ENCODE measurements around the gene C14orf119.

The C14orf119 gene

GRCh38 chr14:23124337-23124954 lies 29.1 kb downstream of the C14orf119 start:
- in situ Hi-C loops (cut with HindIII; ENCODE audit: low sequenced_read_pairs) = no loop called here

DNA sequence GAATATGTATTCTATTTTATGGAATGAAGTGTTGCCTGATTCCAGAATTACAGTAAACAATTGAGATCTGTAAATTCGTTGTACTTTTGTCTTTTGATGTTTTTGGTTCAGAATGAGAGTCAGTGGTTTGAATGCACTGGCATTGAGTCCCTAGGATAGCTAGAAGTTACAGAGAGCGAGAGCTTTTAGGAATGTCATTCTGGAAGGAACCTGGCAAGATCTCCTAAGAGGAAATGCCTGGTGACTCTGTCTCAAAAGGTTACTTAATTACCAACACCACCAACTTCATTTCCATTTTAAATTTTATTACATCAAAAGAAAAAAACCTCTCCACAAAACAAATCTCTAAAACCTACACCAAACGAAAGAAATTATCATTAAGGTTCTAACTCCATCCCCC lies 29.7 kb downstream of the C14orf119 start:
- in situ Hi-C loops (cut with HindIII; ENCODE audit: low sequenced_read_pairs) = no loop called here

GRCh38 chr14:23125933-23126524 lies 30.7 kb downstream of the C14orf119 start:
- in situ Hi-C loops (cut with HindIII; ENCODE audit: low sequenced_read_pairs) = no loop called here

DNA sequence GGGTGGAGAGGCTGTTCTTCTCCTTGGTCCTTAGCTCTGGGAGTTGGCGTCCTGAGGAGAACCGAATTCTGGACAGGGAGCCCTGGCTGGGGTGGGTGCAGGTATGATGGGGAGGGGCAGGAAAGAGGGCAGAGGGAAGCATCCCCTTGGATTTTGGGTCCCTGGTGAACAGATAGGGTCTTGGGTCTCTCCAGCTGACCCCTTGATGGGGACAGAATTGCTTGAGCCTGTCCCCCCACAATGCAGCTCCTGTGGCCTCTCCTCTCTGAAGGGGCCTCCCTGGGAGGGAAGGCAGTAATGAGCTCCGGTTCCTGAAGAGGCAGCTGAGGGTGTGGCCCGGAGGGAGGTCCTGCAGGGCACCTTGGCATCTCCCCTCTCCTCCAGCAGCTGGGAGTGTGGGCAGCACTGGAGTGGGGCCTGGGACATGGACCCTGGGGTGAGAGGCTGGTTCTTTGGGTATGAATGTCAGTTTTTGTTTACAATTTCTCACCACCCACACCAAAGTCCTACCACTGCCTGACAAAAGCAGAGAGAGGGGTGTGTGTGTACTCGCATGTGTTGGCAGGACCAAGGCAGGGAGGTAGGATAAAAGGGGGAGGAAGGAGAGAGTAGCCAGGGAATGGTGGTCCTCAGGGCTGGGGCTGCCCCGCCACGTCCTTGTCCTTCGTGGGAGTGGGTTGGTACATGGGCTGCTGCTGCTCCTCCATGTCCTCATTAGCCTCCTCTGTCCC lies 31.4 kb downstream of the C14orf119 start:
- in situ Hi-C loops (cut with HindIII; ENCODE audit: low sequenced_read_pairs) = no loop called here

- in situ Hi-C loops (cut with HindIII; ENCODE audit: low sequenced_read_pairs) = no loop called here
Observed at GRCh38 chr14:23127861-23128260, 32.6 kb downstream of the C14orf119 start.

DNA sequence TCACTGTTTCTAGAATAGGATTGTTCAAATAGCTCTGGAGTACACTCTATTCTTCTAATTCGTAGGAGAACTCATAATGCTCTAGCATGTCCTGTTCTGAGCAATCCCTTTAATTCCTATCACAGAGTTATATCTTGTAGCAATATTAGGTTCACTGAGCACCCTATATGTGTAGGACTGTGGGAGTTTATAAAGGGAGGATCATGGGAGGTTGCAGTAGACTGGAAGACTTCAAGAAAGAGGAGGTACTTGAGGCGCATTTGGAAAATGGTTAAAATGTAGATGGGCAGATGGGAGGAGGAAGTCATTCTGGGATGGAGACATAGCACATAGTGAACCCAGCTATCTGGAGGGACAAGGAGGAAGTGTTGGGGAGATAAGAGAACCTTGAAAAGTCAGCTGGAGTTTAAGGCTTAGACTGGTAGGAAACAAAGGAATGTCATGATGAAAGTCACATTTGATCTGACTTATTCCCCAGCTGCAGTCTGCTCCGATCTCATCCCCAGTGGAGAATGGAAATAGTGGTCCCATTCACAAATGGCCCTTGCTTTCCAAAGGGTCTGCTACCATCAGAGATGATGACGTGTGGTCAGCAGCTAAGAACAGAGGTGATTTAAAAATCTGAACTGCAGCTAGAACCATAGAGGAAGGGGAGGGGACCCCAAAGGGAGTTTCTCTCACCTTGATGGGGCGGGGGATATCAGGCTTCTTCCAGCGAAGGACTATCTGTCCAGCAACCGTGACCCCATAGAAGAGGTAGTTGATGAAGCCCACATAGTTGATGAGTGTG lies 33.9 kb downstream of the C14orf119 start:
- in situ Hi-C loops (cut with HindIII; ENCODE audit: low sequenced_read_pairs) = no loop called here

GRCh38 chr14:23129759-23130316 lies 34.5 kb downstream of the C14orf119 start:
- in situ Hi-C loops (cut with HindIII; ENCODE audit: low sequenced_read_pairs) = no loop called here

DNA sequence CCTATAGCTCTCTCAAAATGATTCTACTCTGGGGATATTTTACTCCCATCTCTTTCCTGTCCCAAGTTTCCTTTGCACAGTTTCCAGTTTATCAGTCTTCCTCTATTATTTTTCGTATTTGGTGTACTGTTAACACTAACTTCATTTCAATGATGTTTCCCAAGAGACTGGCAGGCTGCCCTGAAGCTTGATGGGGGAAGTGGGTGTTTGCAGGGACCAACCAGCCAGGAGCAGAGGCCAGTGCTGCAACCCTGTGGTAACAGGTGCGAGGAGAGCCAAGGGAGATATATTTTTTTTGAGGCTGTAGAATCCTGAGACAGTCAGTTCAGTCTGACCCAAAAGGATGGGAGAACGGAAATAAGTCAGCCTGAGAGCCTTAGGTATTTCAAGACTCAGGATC lies 35.6 kb downstream of the C14orf119 start:
- in situ Hi-C loops (cut with HindIII; ENCODE audit: low sequenced_read_pairs) = no loop called here

GRCh38 chr14:23131482-23131881 lies 36.2 kb downstream of the C14orf119 start:
- in situ Hi-C loops (cut with HindIII; ENCODE audit: low sequenced_read_pairs) = no loop called here

DNA sequence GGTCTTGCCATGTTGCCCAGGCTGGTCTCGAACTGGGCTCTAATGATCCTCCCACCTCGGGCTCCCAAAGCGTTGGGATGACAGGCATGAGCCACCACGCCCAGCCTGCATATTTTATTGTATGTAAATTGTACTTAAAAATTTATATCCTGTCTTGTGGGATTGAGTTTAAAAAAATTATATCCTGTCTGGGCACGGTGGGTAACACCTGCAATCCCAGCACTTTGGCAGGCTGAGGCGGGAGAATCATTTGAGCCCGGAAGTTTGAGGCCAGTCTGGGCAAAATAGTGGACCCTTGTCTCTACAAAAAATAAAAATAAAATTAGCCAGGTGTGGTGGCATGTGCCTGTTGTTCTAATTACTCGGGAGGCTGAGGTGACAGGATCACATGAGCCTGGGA lies 37.7 kb downstream of the C14orf119 start:
- in situ Hi-C loops (cut with HindIII; ENCODE audit: low sequenced_read_pairs) = no loop called here

GRCh38 chr14:23136566-23137133 lies 41.3 kb downstream of the C14orf119 start:
- in situ Hi-C loops (cut with HindIII; ENCODE audit: low sequenced_read_pairs) = no loop called here

- in situ Hi-C loops (cut with HindIII; ENCODE audit: low sequenced_read_pairs) = no loop called here
Observed at GRCh38 chr14:23137192-23137812, 42.0 kb downstream of the C14orf119 start.

DNA sequence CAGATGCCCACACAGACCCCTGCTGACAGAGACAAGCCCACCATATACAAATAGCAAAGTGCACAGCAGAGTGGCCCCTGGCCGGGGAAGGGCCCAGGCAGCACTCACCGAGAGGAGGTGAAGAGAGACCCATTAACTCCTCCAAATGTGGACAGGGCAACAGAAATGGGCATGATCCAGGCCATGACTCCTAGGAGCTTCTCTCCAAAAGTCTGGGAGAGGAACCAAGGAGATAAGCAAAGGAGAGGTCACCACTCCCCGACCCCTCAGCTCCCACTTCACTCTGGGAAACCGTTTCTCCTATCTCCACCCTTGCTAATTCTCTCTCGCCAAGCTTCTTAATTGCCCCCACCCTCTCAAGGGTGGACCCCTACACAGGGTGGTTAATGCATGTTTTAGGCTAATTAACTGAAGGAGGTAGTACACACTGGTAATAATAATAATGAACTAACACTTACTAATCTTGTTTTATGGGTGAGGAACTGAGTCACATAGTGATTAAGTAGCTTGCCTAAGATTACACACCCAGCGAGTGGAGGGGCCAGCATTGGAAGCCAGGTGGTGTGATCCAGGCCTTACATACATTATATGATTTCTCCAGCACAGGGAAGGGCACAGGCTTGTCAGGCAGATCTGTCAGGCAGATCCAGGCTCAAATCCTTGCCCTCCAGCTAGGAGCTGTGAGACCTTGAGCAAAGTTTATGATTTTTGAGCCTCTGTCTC lies 42.7 kb downstream of the C14orf119 start:
- in situ Hi-C loops (cut with HindIII; ENCODE audit: low sequenced_read_pairs) = no loop called here

GRCh38 chr14:23139874-23140273 lies 44.6 kb downstream of the C14orf119 start:
- in situ Hi-C loops (cut with HindIII; ENCODE audit: low sequenced_read_pairs) = no loop called here

DNA sequence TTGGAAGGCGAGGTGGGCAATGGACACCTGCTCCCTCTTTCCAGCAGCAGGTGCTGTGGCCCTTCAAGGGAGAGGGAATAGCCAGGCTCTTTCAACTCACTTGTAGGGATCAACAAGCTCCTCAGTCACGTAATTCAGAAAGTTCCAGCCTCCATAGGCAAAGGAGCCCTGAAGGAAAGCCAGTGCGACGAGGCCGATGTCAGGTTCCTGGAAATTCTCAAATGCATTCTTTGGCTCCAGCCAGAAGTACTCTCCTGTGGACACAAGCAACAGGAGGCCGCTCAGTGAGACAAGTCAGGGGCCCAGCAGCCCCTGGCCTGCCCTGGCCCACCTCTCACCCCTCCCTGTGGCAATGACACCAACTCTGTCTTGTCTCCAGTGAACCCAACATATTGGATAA lies 45.1 kb downstream of the C14orf119 start:
- in situ Hi-C loops (cut with HindIII; ENCODE audit: low sequenced_read_pairs) = no loop called here

DNA sequence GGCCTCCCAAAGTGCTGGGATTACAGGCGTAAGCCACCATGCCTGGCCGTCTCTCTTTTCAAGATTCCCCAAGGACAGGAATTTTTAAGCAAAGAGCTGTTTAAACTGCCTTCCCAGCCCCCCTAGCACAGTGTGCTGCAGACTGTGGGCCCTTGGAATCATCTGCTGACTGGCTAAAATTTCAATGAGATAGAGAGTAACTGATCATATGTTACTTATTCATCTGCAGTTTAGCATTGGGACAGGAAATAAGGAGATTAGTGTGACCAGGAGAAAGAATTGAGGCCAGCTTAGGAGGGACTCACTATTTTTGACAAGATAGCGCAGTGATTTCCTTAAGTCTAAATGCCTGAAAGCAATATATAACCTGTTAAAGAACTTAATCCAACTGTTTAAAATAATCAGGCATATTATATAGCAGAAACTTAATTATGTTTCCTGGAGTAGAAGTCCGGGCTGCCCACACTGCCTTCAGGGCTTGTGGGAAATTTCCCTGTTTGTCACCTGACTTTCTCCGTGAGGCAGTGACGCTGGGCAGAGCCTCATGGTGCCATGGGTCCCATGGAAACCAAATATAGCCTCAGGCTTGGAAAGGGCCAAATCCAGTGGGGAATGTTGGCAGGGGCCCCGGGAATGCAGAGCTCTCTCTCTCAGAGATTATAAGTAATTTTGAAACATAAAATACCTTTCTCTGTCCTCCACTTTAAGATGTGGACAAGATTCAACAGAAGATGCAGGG lies 46.6 kb downstream of the C14orf119 start:
- in situ Hi-C loops (cut with HindIII; ENCODE audit: low sequenced_read_pairs) = no loop called here

GRCh38 chr14:23142826-23143225 lies 47.5 kb downstream of the C14orf119 start:
- in situ Hi-C loops (cut with HindIII; ENCODE audit: low sequenced_read_pairs) = no loop called here

DNA sequence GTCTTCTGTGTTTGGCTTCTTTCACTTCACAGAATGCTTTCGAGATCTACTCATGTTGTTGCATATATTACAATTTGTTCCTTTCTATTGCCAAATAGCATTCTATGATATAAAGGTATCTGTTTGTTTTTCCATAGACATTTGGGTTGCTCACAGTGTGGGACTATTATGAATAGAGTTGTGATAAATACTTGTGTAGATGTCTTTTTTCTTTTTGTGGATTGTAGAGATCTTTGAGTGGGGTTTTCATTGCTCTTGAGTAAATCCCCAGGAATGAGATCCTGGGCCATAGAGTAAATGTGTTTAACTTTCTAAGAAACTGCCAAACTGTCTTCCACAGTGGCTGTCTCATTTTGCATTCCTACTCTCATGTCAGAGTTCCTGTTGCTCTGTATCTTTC lies 48.6 kb downstream of the C14orf119 start:
- in situ Hi-C loops (cut with HindIII; ENCODE audit: low sequenced_read_pairs) = no loop called here

DNA sequence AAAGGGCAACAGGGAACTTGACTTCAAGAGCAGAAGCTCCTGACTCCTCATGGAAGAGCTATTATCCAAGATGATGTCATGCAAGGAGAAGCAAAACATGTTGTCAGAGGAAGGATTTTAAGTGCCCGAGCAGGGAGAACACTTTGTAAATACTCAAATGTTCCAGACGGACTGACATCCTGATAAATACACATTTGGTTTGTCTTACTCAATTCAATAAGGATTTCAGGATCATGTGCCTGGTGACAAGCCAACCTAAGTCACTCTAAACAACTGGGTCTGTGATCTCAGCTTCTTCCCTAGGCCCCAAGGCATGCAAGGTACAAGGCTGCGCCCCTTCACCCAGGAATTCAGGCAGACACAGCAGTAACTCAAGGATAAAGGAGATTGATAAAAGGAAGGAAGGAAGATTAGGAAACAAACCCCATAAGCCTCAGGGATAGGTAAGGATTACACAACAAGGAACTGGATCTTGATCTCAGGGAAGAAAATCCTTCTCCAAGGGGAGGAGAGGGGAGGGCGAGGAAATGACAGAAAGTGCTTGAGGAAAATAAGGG lies 50.6 kb downstream of the C14orf119 start:
- in situ Hi-C loops (cut with HindIII; ENCODE audit: low sequenced_read_pairs) = no loop called here
